H9 (cell line): ENCODE data around the gene FAM219A. TPM values are rescaled to one million over a fixed set of nuclear protein-coding genes. Genes with fewer than 3 reads are reported as not detected.

ENCODE experiments used
- DNase-seq: peaks from one replicate; pipeline ENCODE4 v3.0.0-alpha.2; 2017
- H2AFZ ChIP-seq: one replicate; pipeline ENCODE4 v1.6.1; 2013; ENCODE audit warnings: mild to moderate bottlenecking, low read length, control low read depth, moderate library complexity
- H2AK5ac ChIP-seq: 2 replicates; pipeline ENCODE4 v1.6.1; 2013; ENCODE audit warnings: low read length, control low read depth, mixed read lengths; ENCODE audit not compliant: insufficient read length
- H2BK120ac ChIP-seq: one replicate; pipeline ENCODE4 v1.6.1; 2013; ENCODE audit warnings: low read depth, mild to moderate bottlenecking, low read length, control low read depth, inconsistent platforms; ENCODE audit not compliant: poor library complexity, severe bottlenecking
- H2BK12ac ChIP-seq: 2 replicates; pipeline ENCODE4 v1.6.1; 2013; ENCODE audit warnings: low read length, control low read depth, mixed read lengths, low read depth; ENCODE audit not compliant: insufficient read length
- H2BK15ac ChIP-seq: 2 replicates; pipeline ENCODE4 v1.6.1; 2013; ENCODE audit warnings: low read depth, low read length, control low read depth
- H2BK20ac ChIP-seq: one replicate; pipeline ENCODE4 v1.6.1; 2013; ENCODE audit warnings: low read depth, mild to moderate bottlenecking, low read length, control low read depth, inconsistent platforms; ENCODE audit not compliant: poor library complexity, severe bottlenecking
- H2BK5ac ChIP-seq: 2 replicates; pipeline ENCODE4 v1.6.1; 2013; ENCODE audit warnings: low read length, control low read depth, mixed read lengths; ENCODE audit not compliant: insufficient read length
- H3K14ac ChIP-seq: 2 replicates; pipeline ENCODE4 v1.6.1; 2013; ENCODE audit warnings: low read length, control low read depth; ENCODE audit not compliant: insufficient read depth
- H3K18ac ChIP-seq: 2 replicates; pipeline ENCODE4 v1.6.1; 2013; ENCODE audit warnings: low read depth, mild to moderate bottlenecking, mixed read lengths, low read length, control low read depth; ENCODE audit not compliant: insufficient read length
- H3K23ac ChIP-seq: 2 replicates; pipeline ENCODE4 v1.6.1; 2013; ENCODE audit warnings: low read length, control low read depth, mixed read lengths, low read depth; ENCODE audit not compliant: insufficient read length
- H3K23me2 ChIP-seq: 2 replicates; pipeline ENCODE4 v1.6.1; 2013; ENCODE audit warnings: low read depth, mild to moderate bottlenecking, mixed read lengths, low read length, control low read depth; ENCODE audit not compliant: insufficient read length, poor library complexity, severe bottlenecking
- H3K27ac ChIP-seq: 2 replicates; pipeline ENCODE4 v1.5.1; 2013; ENCODE audit warnings: low read length, control low read depth, mixed read lengths, low read depth; ENCODE audit not compliant: insufficient read length
- H3K27me3 ChIP-seq: 2 replicates; pipeline ENCODE4 v1.6.1; 2013; ENCODE audit warnings: low read length, control low read depth, inconsistent platforms; ENCODE audit not compliant: insufficient read depth
- H3K4ac ChIP-seq: 2 replicates; pipeline ENCODE4 v1.6.1; 2013; ENCODE audit warnings: low read depth, mild to moderate bottlenecking, control low read depth, inconsistent platforms, low read length, moderate library complexity
- H3K4me1 ChIP-seq: 2 replicates; pipeline ENCODE4 v1.6.1; 2013; ENCODE audit warnings: low read length, control low read depth, inconsistent platforms; ENCODE audit not compliant: insufficient read depth
- H3K4me2 ChIP-seq: 2 replicates; pipeline ENCODE4 v1.6.1; 2013; ENCODE audit warnings: low read length, control low read depth, mixed read lengths; ENCODE audit not compliant: insufficient read length, insufficient read depth
- H3K56ac ChIP-seq: 2 replicates; pipeline ENCODE4 v1.6.1; 2013; ENCODE audit warnings: low read depth, mild to moderate bottlenecking, mixed read lengths, low read length, control low read depth; ENCODE audit not compliant: insufficient read length
- H3K79me1 ChIP-seq: 2 replicates; pipeline ENCODE4 v1.6.1; 2013; ENCODE audit warnings: low read depth, mild to moderate bottlenecking, moderate library complexity, low read length, control low read depth, inconsistent platforms; ENCODE audit not compliant: insufficient read depth, poor library complexity, severe bottlenecking
- H3K79me2 ChIP-seq: 2 replicates; pipeline ENCODE4 v1.6.1; 2013; ENCODE audit warnings: low read length, control low read depth, inconsistent platforms; ENCODE audit not compliant: insufficient read depth
- H3K9ac ChIP-seq: 2 replicates; pipeline ENCODE4 v1.6.1; 2013; ENCODE audit warnings: low read length, control low read depth, mixed read lengths; ENCODE audit not compliant: insufficient read length; ENCODE audit errors: extremely low read depth
- H3K9me3 ChIP-seq: one replicate; pipeline ENCODE4 v1.6.1; 2013; ENCODE audit warnings: low read depth, low read length, inconsistent platforms; ENCODE audit not compliant: control insufficient read depth
- H3T11ph ChIP-seq: one replicate; pipeline ENCODE4 v1.6.1; 2013; ENCODE audit warnings: mild to moderate bottlenecking, low read length, control low read depth, inconsistent platforms
- H4K20me1 ChIP-seq: one replicate; pipeline ENCODE4 v1.6.1; 2013; ENCODE audit not compliant: control insufficient read depth, insufficient read length, insufficient read depth
- H4K5ac ChIP-seq: 2 replicates; pipeline ENCODE4 v1.6.1; 2013; ENCODE audit warnings: low read depth, mild to moderate bottlenecking, mixed read lengths, low read length, control low read depth; ENCODE audit not compliant: insufficient read length
- H4K8ac ChIP-seq: replicated peaks from 2 replicates; pipeline ENCODE4 v1.6.1; 2013; ENCODE audit warnings: low read length, control low read depth, mixed read lengths, low read depth; ENCODE audit not compliant: insufficient read length
- H4K91ac ChIP-seq: 2 replicates; pipeline ENCODE4 v1.6.1; 2013; ENCODE audit warnings: low read depth, mild to moderate bottlenecking, moderate library complexity, mixed read lengths, low read length, control low read depth; ENCODE audit not compliant: insufficient read length
- H3K27ac Mint-ChIP-seq, 3 experiments: 2 replicates in 2 of 3; 3 replicates in 1 of 3; pipeline ENCODE4 v1.8.0; 2020 to 2021; ENCODE audit warnings: mixed read lengths in 3 of 3, mild to moderate bottlenecking in 1 of 3, moderate library complexity in 1 of 3
- H3K27me3 Mint-ChIP-seq: 2 replicates; pipeline ENCODE4 v1.8.0; 2021; ENCODE audit warnings: low read depth, mild to moderate bottlenecking, moderate library complexity, mixed read lengths
- H3K36me3 Mint-ChIP-seq, 3 experiments: 2 replicates in 2 of 3; 3 replicates in 1 of 3; pipeline ENCODE4 v1.8.0; 2020 to 2021; ENCODE audit warnings: low read depth in 3 of 3, mixed read lengths in 3 of 3; ENCODE audit not compliant: insufficient read depth in 1 of 3
- H3K4me1 Mint-ChIP-seq, 2 experiments: 2 replicates each; pipeline ENCODE4 v1.8.0; 2020; ENCODE audit warnings: mixed read lengths in 2 of 2
- H3K4me3 Mint-ChIP-seq, 2 experiments: 2 replicates in 1 of 2; 3 replicates in 1 of 2; pipeline ENCODE4 v1.8.0; 2020 to 2021; ENCODE audit warnings: mild to moderate bottlenecking in 2 of 2, mixed read lengths in 2 of 2, moderate library complexity in 1 of 2
- H3K9me3 Mint-ChIP-seq, 2 experiments: 2 replicates in 1 of 2; 3 replicates in 1 of 2; pipeline ENCODE4 v1.8.0; 2020; ENCODE audit warnings: mild to moderate bottlenecking in 2 of 2, mixed read lengths in 2 of 2, moderate library complexity in 1 of 2
- CTCF ChIP-seq: fragments of 200-600 bp; sonication (generic); conservative IDR thresholded peaks from 3 replicates; pipeline ENCODE4 v1.8.0; 2021; ENCODE audit warnings: antibody characterized with exemption, mild to moderate bottlenecking
- WGBS: extraction: QIAGEN DNeasy Blood & Tissue Kit; methylation state at CpG from one replicate; pipeline ENCODE4 v1.1.7; 2013; ENCODE audit warnings: missing lambda C conversion rate, low lambda C conversion rate, mixed read lengths; ENCODE audit not compliant: insufficient read length; ENCODE audit errors: extremely low coverage; 5-methylcytosine and 5-hydroxymethylcytosine counted together
- total RNA-seq: library from RNA; stranded (reverse); gene quantifications from 2 replicates; pipeline ENCODE4 v1.2.1, GENCODE V29; 2021

The FAM219A gene
- total RNA-seq, 1 experiment from 2014 or later, result 16.7 TPM

- H3K9me3 Mint-ChIP-seq, result 0 out of 5 replicates have a peak, but pooled peaks cover 0 to 2% of the 10 kb centered on the region in 2 experiments
- H4K5ac ChIP-seq, result no peak overlapping the region
- no peak overlapping the region for H2AFZ ChIP-seq
- no peaks in the 10 kb centered on the region; the same call in 1 of the 2 replicates for H3K27me3 ChIP-seq
- no peak overlapping the region for H4K8ac ChIP-seq
- H3K4me1 ChIP-seq, result no peaks in the 10 kb centered on the region
- peaks cover 30% of the 10 kb centered on the region for H3K27me3 Mint-ChIP-seq
- H3K79me2 ChIP-seq, result no peaks in the 10 kb centered on the region
- no peak overlapping the region for H3K56ac ChIP-seq
- no CpG with 5 or more reads among the region's 6 CpGs for WGBS
- H3K23me2 ChIP-seq, result no peaks in the 10 kb centered on the region
- no peak overlapping the region for H3K4me3 Mint-ChIP-seq
- no peak overlapping the region for H2BK120ac ChIP-seq
- H3K23ac ChIP-seq, result no peak overlapping the region
- H3K14ac ChIP-seq, result no peak overlapping the region
- H3K4me1 Mint-ChIP-seq, result no peaks in the 10 kb centered on the region
- no peak overlapping the region for H4K91ac ChIP-seq
- H2BK5ac ChIP-seq, result no peak overlapping the region
- no peaks in the 10 kb centered on the region for H3K9me3 ChIP-seq
- no peak overlapping the region for H3K27ac ChIP-seq
- no peak overlapping the region for H3K18ac ChIP-seq
- H2AK5ac ChIP-seq, result no peak overlapping the region
- H3K4ac ChIP-seq, result no peak overlapping the region
- no peaks in the 10 kb centered on the region for H3K79me1 ChIP-seq
- H2BK12ac ChIP-seq, result no peak overlapping the region
- H3K9ac ChIP-seq, result no peak overlapping the region
- H3K4me2 ChIP-seq, result no peak overlapping the region
- H3T11ph ChIP-seq, result no peak overlapping the region
- no peaks in the 10 kb centered on the region for H4K20me1 ChIP-seq
- H3K27ac Mint-ChIP-seq, result no peak overlapping the region
- H2BK20ac ChIP-seq, result no peak overlapping the region
- TF ChIP-seq CTCF, result no peak
- no peaks in the 10 kb centered on the region; a peak in 1 of 7 replicates for H3K36me3 Mint-ChIP-seq
- H2BK15ac ChIP-seq, result no peak overlapping the region
- DNase-seq, result no peak
These were observed 27.5 kb upstream of the FAM219A start for GRCh38 chr9:34485822-34486221.
